Stomach (tissue), 9 donors: ENCODE data around the gene ANO5. TPM values are rescaled to one million over a fixed set of nuclear protein-coding genes. Genes with fewer than 3 reads are reported as not detected.
"Not testable (repeated sequence)": the region's sequence is repeated elsewhere in the genome, so short reads cannot be mapped to it uniquely, and the experiment has no call there.

Experiments used
- DNase-seq, 2 donors: peaks; one replicate each; pipeline versions ENCODE4 v3.0.0 to v3.0.0-alpha.2; 2013 to 2019
- H3K27ac ChIP-seq, 5 donors: fragments of 200-600 bp in 4 of 5; sonication (generic) in 4 of 5; one replicate each; pipeline ENCODE4 v1.5.1; 2013 to 2019; ENCODE audit warnings: mild to moderate bottlenecking in 1 of 5, moderate library complexity in 1 of 5
- H3K27me3 ChIP-seq, 3 donors: fragments of 200-600 bp; sonication (generic); one replicate each; pipeline ENCODE4 v1.5.1; 2017 to 2019; ENCODE audit warnings: mixed run types in 1 of 3
- H3K36me3 ChIP-seq, 4 donors: fragments of 200-600 bp; sonication (generic); 1 replicate in 3 of 4; 2 replicates in 1 of 4; pipeline ENCODE4 v1.5.1; 2016 to 2019
- H3K4me1 ChIP-seq, 4 donors: fragments of 200-600 bp; sonication (generic); one replicate each; pipeline ENCODE4 v1.5.1; 2016 to 2019
- H3K4me3 ChIP-seq, 4 donors: fragments of 200-600 bp; sonication (generic) in 3 of 4; one replicate each; pipeline ENCODE4 v1.5.1; 2016 to 2019; ENCODE audit warnings: mild to moderate bottlenecking in 1 of 4
- H3K9me3 ChIP-seq, 4 donors: fragments of 200-600 bp; sonication (generic); one replicate each; pipeline ENCODE4 v1.5.1; 2016 to 2019
- CTCF ChIP-seq, 7 experiments: fragments of 450-650 bp in 4 of 7; fragments of 200-600 bp in 3 of 7; sonication (generic) in 3 of 7; IDR thresholded peaks; one replicate each; pipeline ENCODE4 v1.5.1; 2016 to 2019; ENCODE audit warnings: antibody characterized with exemption in 7 of 7, control low read depth in 2 of 7, mild to moderate bottlenecking in 1 of 7
- EP300 ChIP-seq: sonication (generic); formaldehyde crosslinking; IDR thresholded peaks from one replicate; pipeline ENCODE4 v1.6.1; 2017; ENCODE audit warnings: antibody characterized with exemption
- POLR2A ChIP-seq, 4 donors: fragments of 450-650 bp; IDR thresholded peaks; one replicate each; pipeline ENCODE4 v1.6.1; 2016; ENCODE audit warnings: antibody characterized with exemption in 4 of 4, control low read depth in 2 of 4, mild to moderate bottlenecking in 1 of 4, moderate library complexity in 1 of 4
- POLR2AphosphoS5 ChIP-seq, 3 donors: sonication (generic); formaldehyde crosslinking; IDR thresholded peaks; one replicate each; pipeline ENCODE4 v1.6.1; 2016; ENCODE audit warnings: antibody characterized with exemption in 3 of 3
- WGBS, 5 donors: extraction: QIAGEN DNeasy Blood & Tissue Kit in 3 of 5; methylation state at CpG; one replicate each; pipeline versions ENCODE4 v1.1.5 to v1.1.7; 2013 to 2018; 5-methylcytosine and 5-hydroxymethylcytosine counted together
- intact Hi-C: fragments of 100-400 bp; cut with DNase I; formaldehyde crosslinking; loops from one replicate; pipeline ENCODE4 v1.15.1; 2023; ENCODE audit warnings: low total_unique reads
- polyA plus RNA-seq, 3 donors: library from polyadenylated mRNA; stranded (reverse); fragments of 200-250 nt; gene quantifications; one replicate each; pipeline ENCODE4 v1.2.3, GENCODE V29; 2013
- total RNA-seq, 5 donors: library from RNA; depleted of rRNA; stranded (reverse); fragments of >200 nt; gene quantifications; one replicate each; pipeline versions ENCODE4 v1.1.0 to v1.2.3, GENCODE V29; 2014 to 2016
- donor health status: healthy with polysubstance abuse.
- donor health status: Bipolar disorder and iron deficiency.
- donor health status: healthy.

Gene ANO5
- total and polyA plus RNA-seq, 8 donors = 0.62 to 14.1 (median 4.1) TPM

- H3K27ac ChIP-seq = no peak overlapping the region
- no peaks in the 10 kb centered on the region for H3K27me3 ChIP-seq
- no peaks in the 10 kb centered on the region for H3K9me3 ChIP-seq
- H3K4me1 ChIP-seq = no peaks in the 10 kb centered on the region
- intact Hi-C loops = no loop called here
- TF ChIP-seq POLR2AphosphoS5 (IDR thresholded peaks at IDR 0.05) = no peak
- TF ChIP-seq CTCF (IDR thresholded peaks at IDR 0.05) = no peak
- no peak for TF ChIP-seq POLR2A (IDR thresholded peaks at IDR 0.05)
- TF ChIP-seq EP300 = no peak
- peaks cover 0 to 12% (median 1%) of the 10 kb centered on the region in 4 donors for H3K36me3 ChIP-seq
- 39 to 93% (median 88%) methylated on average over 1 of the region's 1 CpG for WGBS, 5 donors
- no peak overlapping the region for H3K4me3 ChIP-seq
- DNase-seq = no peak
Measured at GRCh38 chr11:22246992-22247391, 54.1 kb downstream of the ANO5 start.

- no peak overlapping the region for H3K27ac ChIP-seq
- intact Hi-C loops = no loop called here
- DNase-seq = no peak
- H3K4me3 ChIP-seq = no peak overlapping the region
- no peaks in the 10 kb centered on the region for H3K9me3 ChIP-seq
- no peak for TF ChIP-seq POLR2AphosphoS5 (IDR thresholded peaks at IDR 0.05)
- H3K27me3 ChIP-seq = no peaks in the 10 kb centered on the region
- H3K4me1 ChIP-seq = no peaks in the 10 kb centered on the region
- peaks cover 0 to 12% (median 1%) of the 10 kb centered on the region in 4 donors for H3K36me3 ChIP-seq
- WGBS, 5 donors = 67 to 90% (median 72%) methylated on average over 1 of the region's 1 CpG
Measured at GRCh38 chr11:22249871-22250270, 57.0 kb downstream of the ANO5 start.

- Histone ChIP-seq H3K9me3 (no peaks in the 10 kb centered on the region), H3K4me1 (no peaks in the 10 kb centered on the region), H3K27ac (no peak overlapping the region), H3K27me3 (no peaks in the 10 kb centered on the region), H3K36me3 (peaks cover 0 to 35% (median 0%) of the 10 kb centered on the region in 4 donors), H3K4me3 (no peak overlapping the region)
- WGBS, 5 donors = 76 to 97% (median 91%) methylated on average over 1 of the region's 1 CpG
- no peak for DNase-seq
- intact Hi-C loops = no loop called here
- TF ChIP-seq POLR2A (IDR thresholded peaks at IDR 0.05) = no peak
- TF ChIP-seq EP300 = no peak
- TF ChIP-seq CTCF (IDR thresholded peaks at IDR 0.05) = no peak
- TF ChIP-seq POLR2AphosphoS5 (IDR thresholded peaks at IDR 0.05) = no peak
Measured at GRCh38 chr11:22256876-22257275, 64.0 kb downstream of the ANO5 start.

GRCh38 chr11:22263613-22264012, 70.7 kb downstream of the ANO5 start:
- TF ChIP-seq CTCF (IDR thresholded peaks at IDR 0.05) = no peak
- no peak for TF ChIP-seq POLR2AphosphoS5 (IDR thresholded peaks at IDR 0.05)
- no peak for TF ChIP-seq EP300
- no peak for TF ChIP-seq POLR2A (IDR thresholded peaks at IDR 0.05)
- H3K4me3 ChIP-seq = no peak overlapping the region
- H3K4me1 ChIP-seq = no peaks in the 10 kb centered on the region
- no peak for DNase-seq
- H3K9me3 ChIP-seq = no peaks in the 10 kb centered on the region
- H3K36me3 ChIP-seq = peaks cover 0 to 12% (median 3%) of the 10 kb centered on the region in 4 donors
- H3K27ac ChIP-seq = no peak overlapping the region
- intact Hi-C loops = no loop called here
- 72 to 93% (median 93%) methylated on average over 2 of the region's 2 CpGs for WGBS, 5 donors
- H3K27me3 ChIP-seq = no peaks in the 10 kb centered on the region

GRCh38 chr11:22268983-22269624, 76.2 kb downstream of the ANO5 start:
- H3K4me3 ChIP-seq, intact Hi-C loops, DNase-seq, H3K27ac ChIP-seq, H3K9me3 ChIP-seq, H3K4me1 ChIP-seq, H3K27me3 ChIP-seq: not testable (repeated sequence)
- H3K36me3 ChIP-seq = peaks cover 0 to 18% (median 9%) of the 10 kb centered on the region in 4 donors
- 84 to 100% (median 85%) methylated on average over 1 of the region's 1 CpG for WGBS, 5 donors
